B cell (primary cell): ENCODE data around the gene WWC1.

Source experiments
- CTCF ChIP-seq: fragments of 200-600 bp; IDR thresholded peaks from one replicate; pipeline ENCODE4 v1.8.0; 2022; ENCODE audit warnings: antibody characterized with exemption, mild to moderate bottlenecking
- EZH2 ChIP-seq: IDR thresholded peaks from 2 replicates; pipeline ENCODE4 v1.6.1; 2012; ENCODE audit warnings: borderline replicate concordance, low read depth, mild to moderate bottlenecking, moderate library complexity, low read length; ENCODE audit not compliant: insufficient read depth, poor library complexity, severe bottlenecking

- no peak for TF ChIP-seq CTCF
- TF ChIP-seq EZH2 = no peak
Observed at GRCh38 chr5:168298949-168299348, 7.5 kb downstream of the WWC1 start.
